Stomach (tissue), 9 donors: Measurements from ENCODE around the gene PLS3. TPM values are rescaled to one million over a fixed set of nuclear protein-coding genes. Genes with fewer than 3 reads are reported as not detected.

Experiments used
- DNase-seq, 2 donors: peaks; one replicate each; pipeline versions ENCODE4 v3.0.0 to v3.0.0-alpha.2; 2013 to 2019
- H3K27ac ChIP-seq, 5 donors: fragments of 200-600 bp in 4 of 5; sonication (generic) in 4 of 5; one replicate each; pipeline ENCODE4 v1.5.1; 2013 to 2019; ENCODE audit warnings: mild to moderate bottlenecking in 1 of 5, moderate library complexity in 1 of 5
- H3K27me3 ChIP-seq, 3 donors: fragments of 200-600 bp; sonication (generic); one replicate each; pipeline ENCODE4 v1.5.1; 2017 to 2019; ENCODE audit warnings: mixed run types in 1 of 3
- H3K36me3 ChIP-seq, 4 donors: fragments of 200-600 bp; sonication (generic); 1 replicate in 3 of 4; 2 replicates in 1 of 4; pipeline ENCODE4 v1.5.1; 2016 to 2019
- H3K4me1 ChIP-seq, 4 donors: fragments of 200-600 bp; sonication (generic); one replicate each; pipeline ENCODE4 v1.5.1; 2016 to 2019
- H3K4me3 ChIP-seq, 4 donors: fragments of 200-600 bp; sonication (generic) in 3 of 4; one replicate each; pipeline ENCODE4 v1.5.1; 2016 to 2019; ENCODE audit warnings: mild to moderate bottlenecking in 1 of 4
- H3K9me3 ChIP-seq, 4 donors: fragments of 200-600 bp; sonication (generic); one replicate each; pipeline ENCODE4 v1.5.1; 2016 to 2019
- EP300 ChIP-seq: sonication (generic); formaldehyde crosslinking; IDR thresholded peaks from one replicate; pipeline ENCODE4 v1.6.1; 2017; ENCODE audit warnings: antibody characterized with exemption
- POLR2A ChIP-seq, 4 donors: fragments of 450-650 bp; IDR thresholded peaks; one replicate each; pipeline ENCODE4 v1.6.1; 2016; ENCODE audit warnings: antibody characterized with exemption in 4 of 4, control low read depth in 2 of 4, mild to moderate bottlenecking in 1 of 4, moderate library complexity in 1 of 4
- POLR2AphosphoS5 ChIP-seq, 3 donors: sonication (generic); formaldehyde crosslinking; IDR thresholded peaks; one replicate each; pipeline ENCODE4 v1.6.1; 2016; ENCODE audit warnings: antibody characterized with exemption in 3 of 3
- WGBS, 5 donors: extraction: QIAGEN DNeasy Blood & Tissue Kit in 3 of 5; methylation state at CpG; one replicate each; pipeline versions ENCODE4 v1.1.5 to v1.1.7; 2013 to 2018; 5-methylcytosine and 5-hydroxymethylcytosine counted together
- intact Hi-C: fragments of 100-400 bp; cut with DNase I; formaldehyde crosslinking; loops from one replicate; pipeline ENCODE4 v1.15.1; 2023; ENCODE audit warnings: low total_unique reads
- polyA plus RNA-seq, 3 donors: library from polyadenylated mRNA; stranded (reverse); fragments of 200-250 nt; gene quantifications; one replicate each; pipeline ENCODE4 v1.2.3, GENCODE V29; 2013
- total RNA-seq, 5 donors: library from RNA; depleted of rRNA; stranded (reverse); fragments of >200 nt; gene quantifications; one replicate each; pipeline versions ENCODE4 v1.1.0 to v1.2.3, GENCODE V29; 2014 to 2016
- TF ChIP-seq, protein P1 (sequence below), 7 experiments: fragments of 450-650 bp in 4 of 7; fragments of 200-600 bp in 3 of 7; sonication (generic) in 3 of 7; IDR thresholded peaks; one replicate each; pipeline ENCODE4 v1.5.1; 2016 to 2019; ENCODE audit warnings: antibody characterized with exemption in 7 of 7, control low read depth in 2 of 7, mild to moderate bottlenecking in 1 of 7
- donor health status: healthy with polysubstance abuse.
- donor health status: Bipolar disorder and iron deficiency.
- donor health status: healthy.

The PLS3 gene
- total and polyA plus RNA-seq, 8 donors, result 7.5 to 129 (median 41.6) TPM

DNA sequence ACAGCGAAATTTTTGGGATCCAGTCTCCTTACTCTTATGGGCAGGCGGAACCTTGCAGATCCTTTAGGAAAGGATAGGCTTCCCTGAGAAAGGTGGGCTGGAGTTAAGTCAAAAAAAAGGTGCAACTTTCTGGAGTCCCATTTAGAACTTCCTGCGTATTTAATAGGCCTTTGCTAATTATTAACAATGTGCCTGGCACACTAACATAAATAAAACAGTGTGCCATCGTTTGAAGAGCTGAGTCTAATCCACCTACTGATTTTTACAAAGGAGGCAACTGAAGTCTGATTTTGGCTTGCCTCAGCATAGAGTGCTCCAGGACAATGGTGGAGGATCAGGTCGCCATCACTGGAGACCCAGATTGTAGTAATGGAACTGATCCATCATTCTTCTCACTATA is 15.7 kb downstream of the PLS3 start:
- Histone ChIP-seq H3K9me3 (no peaks in the 10 kb centered on the region), H3K4me3 (no peak overlapping the region), H3K36me3 (no peaks in the 10 kb centered on the region), H3K27ac (no peak overlapping the region), H3K27me3 (peaks cover 0 to 8% (median 0%) of the 10 kb centered on the region in 3 donors), H3K4me1 (peaks cover 0 to 2% (median 0%) of the 10 kb centered on the region in 4 donors)
- WGBS, 5 donors, result 69 to 77% (median 75%) methylated on average over 5 of the region's 5 CpGs
- intact Hi-C loops, result no loop called here
- TF ChIP-seq POLR2AphosphoS5 (IDR thresholded peaks at IDR 0.05) (no peak), POLR2A (IDR thresholded peaks at IDR 0.05) (no peak), EP300 (no peak)
- TF ChIP-seq, protein P1, sequence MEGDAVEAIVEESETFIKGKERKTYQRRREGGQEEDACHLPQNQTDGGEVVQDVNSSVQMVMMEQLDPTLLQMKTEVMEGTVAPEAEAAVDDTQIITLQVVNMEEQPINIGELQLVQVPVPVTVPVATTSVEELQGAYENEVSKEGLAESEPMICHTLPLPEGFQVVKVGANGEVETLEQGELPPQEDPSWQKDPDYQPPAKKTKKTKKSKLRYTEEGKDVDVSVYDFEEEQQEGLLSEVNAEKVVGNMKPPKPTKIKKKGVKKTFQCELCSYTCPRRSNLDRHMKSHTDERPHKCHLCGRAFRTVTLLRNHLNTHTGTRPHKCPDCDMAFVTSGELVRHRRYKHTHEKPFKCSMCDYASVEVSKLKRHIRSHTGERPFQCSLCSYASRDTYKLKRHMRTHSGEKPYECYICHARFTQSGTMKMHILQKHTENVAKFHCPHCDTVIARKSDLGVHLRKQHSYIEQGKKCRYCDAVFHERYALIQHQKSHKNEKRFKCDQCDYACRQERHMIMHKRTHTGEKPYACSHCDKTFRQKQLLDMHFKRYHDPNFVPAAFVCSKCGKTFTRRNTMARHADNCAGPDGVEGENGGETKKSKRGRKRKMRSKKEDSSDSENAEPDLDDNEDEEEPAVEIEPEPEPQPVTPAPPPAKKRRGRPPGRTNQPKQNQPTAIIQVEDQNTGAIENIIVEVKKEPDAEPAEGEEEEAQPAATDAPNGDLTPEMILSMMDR (IDR thresholded peaks at IDR 0.05), result no peak
- no peak for DNase-seq

DNA sequence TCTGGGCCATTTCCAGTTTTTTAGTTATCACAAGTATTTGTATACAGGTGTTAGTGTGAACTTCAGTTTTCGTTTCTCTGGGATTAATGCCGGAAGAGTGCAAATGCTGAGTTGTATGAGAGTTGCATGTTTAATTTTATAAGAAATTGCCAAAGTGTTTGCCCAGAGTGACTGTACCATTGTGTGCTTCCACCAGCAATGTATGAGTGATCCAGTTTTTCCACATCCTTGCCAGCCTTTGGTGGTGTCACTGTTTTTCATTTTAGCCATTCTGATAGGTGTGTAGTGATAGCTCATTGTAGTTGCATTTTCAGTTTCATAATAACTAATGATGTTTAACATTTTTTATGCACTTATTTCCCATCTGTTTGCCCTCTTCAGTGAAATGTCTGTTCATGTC is 18.4 kb downstream of the PLS3 start:
- Histone ChIP-seq H3K27ac (no peak overlapping the region), H3K36me3 (no peaks in the 10 kb centered on the region), H3K4me1 (peaks cover 0 to 16% (median 6%) of the 10 kb centered on the region in 4 donors), H3K9me3 (no peaks in the 10 kb centered on the region), H3K4me3 (no peak overlapping the region), H3K27me3 (peaks cover 0 to 8% (median 0%) of the 10 kb centered on the region in 3 donors)
- intact Hi-C loops, result no loop called here
- TF ChIP-seq POLR2A (IDR thresholded peaks at IDR 0.05) (no peak), POLR2AphosphoS5 (IDR thresholded peaks at IDR 0.05) (no peak), EP300 (no peak)
- TF ChIP-seq, protein P1 (IDR thresholded peaks at IDR 0.05), result no peak
- 85 to 92% (median 90%) methylated on average over 2 of the region's 2 CpGs for WGBS, 5 donors
- DNase-seq, result no peak

DNA sequence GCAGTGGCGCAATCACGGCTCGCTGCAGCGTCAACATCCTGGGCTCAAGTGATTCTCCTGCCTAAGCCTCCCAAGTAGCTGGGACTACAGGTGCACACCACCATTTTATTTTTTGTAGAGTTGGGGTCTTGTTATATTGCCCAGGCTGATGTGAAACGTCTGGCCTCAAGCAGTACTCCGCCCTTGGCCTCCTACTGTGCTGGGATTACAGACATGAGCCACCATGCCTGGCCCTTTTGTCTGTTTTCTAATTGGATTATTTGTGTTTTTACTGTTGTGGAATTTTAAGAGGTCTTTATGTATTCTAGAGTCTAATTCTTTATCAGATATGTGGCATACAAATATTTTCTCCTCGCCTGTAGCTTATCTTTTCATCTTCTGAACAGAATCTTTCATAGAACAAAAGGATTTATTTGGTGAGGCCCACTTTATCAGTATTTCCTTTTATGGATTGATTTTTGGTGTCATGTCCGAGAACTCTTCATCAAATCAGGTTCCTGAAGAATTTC is 18.9 kb downstream of the PLS3 start:
- Histone ChIP-seq H3K27ac (no peak overlapping the region), H3K4me3 (no peak overlapping the region), H3K9me3 (no peaks in the 10 kb centered on the region), H3K4me1 (peaks cover 0 to 21% (median 8%) of the 10 kb centered on the region in 4 donors), H3K27me3 (peaks cover 0 to 8% (median 0%) of the 10 kb centered on the region in 3 donors), H3K36me3 (no peaks in the 10 kb centered on the region)
- TF ChIP-seq, protein P1 (IDR thresholded peaks at IDR 0.05), result no peak
- TF ChIP-seq POLR2AphosphoS5 (IDR thresholded peaks at IDR 0.05) (no peak), EP300 (no peak), POLR2A (IDR thresholded peaks at IDR 0.05) (no peak)
- intact Hi-C loops, result no loop called here
- 83 to 89% (median 86%) methylated on average over 8 of the region's 8 CpGs for WGBS, 5 donors
- no peak for DNase-seq

GRCh38 chrX:115581759-115582615 is 21.0 kb downstream of the PLS3 start:
- TF ChIP-seq EP300 (no peak), POLR2A (IDR thresholded peaks at IDR 0.05) (no peak), POLR2AphosphoS5 (IDR thresholded peaks at IDR 0.05) (no peak)
- TF ChIP-seq, protein P1 (IDR thresholded peaks at IDR 0.05), result no peak
- Histone ChIP-seq H3K4me3 (no peak overlapping the region), H3K27me3 (peaks cover 0 to 7% (median 0%) of the 10 kb centered on the region in 3 donors), H3K36me3 (no peaks in the 10 kb centered on the region), H3K27ac (peak overlapping the region in 3 of 5 donors; percentile 20 to 57 (median 46)), H3K9me3 (no peaks in the 10 kb centered on the region), H3K4me1 (peaks cover 0 to 25% (median 12%) of the 10 kb centered on the region in 4 donors)
- 28 to 59% (median 39%) methylated on average over 2 of the region's 2 CpGs for WGBS, 5 donors
- no peak for DNase-seq
- intact Hi-C loops, result no loop called here
